EH (cell line): ENCODE measurements around the gene DNPEP.
A peak's percentile ranks its signal among the peaks of the same experiment; 100 is the strongest.

Source experiments
- DNase-seq: peaks from one replicate; pipeline ENCODE4 v3.0.0-alpha.2; 2015; ENCODE audit warnings: low read depth

The DNPEP gene

DNA sequence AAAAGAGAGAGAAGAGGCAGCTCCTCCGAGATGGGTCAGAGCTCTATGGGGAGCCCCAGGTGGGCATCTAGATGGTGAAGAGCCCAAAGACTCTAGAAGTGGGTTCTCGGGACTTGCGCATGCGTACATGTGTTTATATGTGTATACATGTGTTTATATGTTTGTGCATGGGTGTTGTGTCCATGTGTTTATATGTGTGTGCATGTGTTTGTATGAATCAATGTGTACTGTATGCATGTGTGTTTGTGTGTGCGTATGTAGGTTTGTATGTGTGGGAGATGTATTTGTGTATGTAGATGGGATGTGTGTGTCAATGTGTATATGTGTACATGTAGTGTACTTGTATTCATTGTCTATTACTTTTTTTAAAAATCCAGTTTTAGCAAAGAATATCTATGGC, 25.6 kb downstream of the DNPEP start:
- DNase-seq, result no peak

- no peak for DNase-seq
Measured at GRCh38 chr2:219358170-219359075, 29.3 kb downstream of the DNPEP start.

DNA sequence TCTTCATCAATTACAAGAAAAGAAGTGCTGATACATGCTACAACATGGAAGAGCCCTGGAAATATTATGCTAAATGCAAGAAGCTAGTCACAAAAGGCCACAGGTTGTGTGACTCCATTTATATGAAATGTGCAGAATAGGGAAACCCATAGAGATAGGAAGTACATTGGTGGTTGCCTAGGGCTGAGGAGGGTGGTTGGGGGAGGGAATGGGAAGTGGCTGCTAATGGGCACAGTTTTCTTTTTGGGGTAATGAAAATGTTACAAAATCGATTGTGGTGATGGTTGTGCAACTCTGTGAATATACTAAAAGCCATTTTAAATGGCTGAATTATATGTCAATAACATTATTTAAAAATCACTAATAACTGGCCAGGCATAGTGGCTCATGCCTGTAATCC, 30.9 kb downstream of the DNPEP start:
- DNase-seq, result no peak

GRCh38 chr2:219354582-219354981, 33.1 kb downstream of the DNPEP start:
- DNase-seq, result no peak

DNA sequence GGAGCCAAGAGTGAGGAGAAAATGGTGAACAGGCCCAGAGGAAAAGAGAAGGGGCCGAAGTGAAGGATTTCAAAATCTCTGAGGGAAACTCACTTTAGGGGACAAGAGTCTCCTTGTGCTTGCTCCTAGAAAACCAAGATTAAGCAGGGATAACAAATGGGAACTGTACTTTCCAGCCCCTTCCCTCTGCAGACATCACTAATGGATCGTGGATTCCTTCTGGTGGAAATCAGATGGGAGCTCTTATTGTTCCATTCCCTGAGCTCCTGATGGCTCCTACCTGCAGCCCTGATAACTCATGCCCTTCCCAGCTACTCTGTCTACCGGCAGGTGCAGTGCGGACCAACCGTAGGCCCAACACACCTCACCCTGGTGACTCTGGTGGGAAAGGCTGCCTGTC, 34.6 kb downstream of the DNPEP start:
- no peak for DNase-seq

GRCh38 chr2:219352448-219353023, 35.2 kb downstream of the DNPEP start:
- DNase-seq, result peak; percentile 72

DNA sequence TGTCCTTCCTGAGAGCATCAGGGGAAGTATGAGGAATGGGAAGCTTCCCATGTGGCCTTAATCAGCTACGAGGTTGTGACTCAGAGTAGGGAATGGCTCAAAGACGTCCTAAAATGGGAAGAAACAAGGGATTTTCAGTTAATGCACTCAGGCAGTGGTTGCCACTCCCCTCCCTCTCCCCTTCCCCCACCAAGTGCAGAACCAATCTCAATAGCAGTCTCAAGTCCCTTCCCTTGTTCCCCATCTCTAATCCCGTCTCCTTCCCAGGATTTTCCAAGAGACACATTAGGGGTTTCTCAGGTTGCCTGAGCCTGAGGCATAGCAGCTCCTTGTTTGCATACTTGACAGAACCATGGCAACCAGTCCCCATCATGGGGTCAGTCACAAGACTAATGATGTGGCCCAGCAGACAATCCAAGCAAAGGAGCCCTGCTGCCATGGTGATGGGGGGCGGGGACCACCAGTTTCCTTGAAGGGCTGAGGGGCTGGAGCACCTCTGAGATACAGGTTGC, 36.9 kb downstream of the DNPEP start:
- DNase-seq, result peak; percentile 92

- DNase-seq, result no peak
Measured at GRCh38 chr2:219350215-219350614, 37.5 kb downstream of the DNPEP start.

DNA sequence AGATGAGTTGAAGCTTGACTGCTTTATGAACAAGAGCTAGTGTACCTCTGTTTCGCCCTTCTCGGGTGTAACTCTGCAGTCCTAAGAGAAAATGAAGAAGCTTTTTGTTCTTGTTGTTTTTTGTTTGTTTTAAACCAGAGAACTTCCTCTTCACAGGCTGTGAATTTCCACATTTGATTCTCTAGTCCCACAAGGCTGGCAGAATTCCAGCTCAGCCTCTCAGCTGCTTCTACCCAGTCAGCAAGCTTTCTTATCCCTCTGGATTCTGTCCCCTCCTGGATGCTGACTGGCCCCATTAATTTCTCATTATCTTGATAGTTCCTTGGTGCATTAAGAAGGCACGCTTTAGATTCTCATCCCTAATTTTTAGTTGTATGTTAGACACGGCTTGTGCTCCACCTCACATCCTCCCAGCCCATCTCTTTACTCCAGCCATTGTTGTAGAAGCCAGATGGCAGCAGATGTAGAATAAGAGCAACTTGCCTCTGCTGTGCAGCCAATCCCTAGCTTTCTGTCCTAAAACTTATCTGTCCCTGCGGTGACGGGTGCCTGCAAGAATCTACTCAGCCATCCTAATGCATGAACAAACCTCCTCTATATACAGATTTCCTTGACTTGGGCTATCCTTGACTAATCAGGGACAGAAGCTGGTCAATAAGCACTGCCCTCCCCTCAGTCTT, 42.8 kb downstream of the DNPEP start:
- DNase-seq, result peak; percentile 51

DNA sequence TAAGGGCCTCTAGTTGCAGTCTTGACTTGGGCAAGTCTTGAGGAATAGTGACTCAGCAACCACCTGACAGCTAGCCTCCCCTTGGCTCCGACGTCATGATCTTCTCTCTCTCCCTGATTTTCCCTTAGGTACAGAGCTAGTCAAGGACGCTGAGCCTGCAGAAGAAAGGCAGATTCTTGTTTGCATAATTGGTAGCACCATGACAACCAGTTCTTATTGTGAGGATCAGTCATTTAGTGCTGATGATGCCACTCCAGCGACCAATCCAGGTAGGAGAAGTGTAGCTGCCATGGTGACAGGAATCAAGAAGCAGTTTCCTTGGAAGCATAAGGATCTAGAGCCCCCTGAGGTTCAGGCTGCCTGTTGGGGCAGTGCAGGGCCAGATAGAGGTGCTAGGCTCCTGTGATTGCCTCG, 52.3 kb downstream of the DNPEP start:
- no peak for DNase-seq

DNA sequence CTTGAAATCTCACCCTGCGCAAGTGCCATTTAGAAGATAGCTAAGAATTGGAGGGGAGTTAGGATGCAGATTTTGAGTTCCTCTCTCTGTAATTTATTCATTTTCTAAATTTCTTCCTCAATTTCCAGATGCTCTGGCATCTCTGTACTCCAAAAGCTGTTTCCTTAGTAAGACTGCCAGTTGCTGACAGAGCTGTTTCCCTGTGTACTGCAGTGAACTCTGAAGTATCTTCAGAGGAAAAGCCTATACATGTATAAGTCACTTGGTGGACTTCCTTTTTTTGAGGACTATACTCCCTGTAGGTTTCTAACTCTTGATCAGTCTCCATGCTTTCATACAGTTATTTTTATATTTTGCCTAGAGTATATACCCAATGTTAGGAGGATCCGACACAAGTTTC, 53.6 kb downstream of the DNPEP start:
- no peak for DNase-seq

DNA sequence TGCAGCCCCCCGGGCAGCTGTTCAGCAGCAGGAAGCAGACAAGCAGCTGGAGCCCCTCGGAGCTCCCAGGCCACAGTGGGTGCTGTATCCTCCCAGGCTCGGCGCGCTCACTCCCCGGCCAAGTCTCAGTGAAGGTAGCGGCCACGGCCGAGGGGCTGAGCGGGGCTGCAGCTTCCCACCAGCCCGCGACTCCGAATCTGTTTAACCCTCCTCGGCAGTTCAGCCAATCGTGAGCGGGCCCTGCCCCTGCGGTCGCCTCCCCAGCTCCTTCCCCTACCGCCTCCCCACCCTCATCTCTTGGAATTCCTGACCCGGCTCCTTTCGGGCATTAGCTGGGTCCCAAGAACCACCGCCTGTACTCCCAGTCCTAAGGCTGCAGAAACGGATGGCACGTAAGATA, 55.2 kb downstream of the DNPEP start, which contains the start of gene RESP18:
Gene RESP18 (minus strand): TSS at position 203 of the 400 bp plus-strand sequence.
- no peak for DNase-seq

DNA sequence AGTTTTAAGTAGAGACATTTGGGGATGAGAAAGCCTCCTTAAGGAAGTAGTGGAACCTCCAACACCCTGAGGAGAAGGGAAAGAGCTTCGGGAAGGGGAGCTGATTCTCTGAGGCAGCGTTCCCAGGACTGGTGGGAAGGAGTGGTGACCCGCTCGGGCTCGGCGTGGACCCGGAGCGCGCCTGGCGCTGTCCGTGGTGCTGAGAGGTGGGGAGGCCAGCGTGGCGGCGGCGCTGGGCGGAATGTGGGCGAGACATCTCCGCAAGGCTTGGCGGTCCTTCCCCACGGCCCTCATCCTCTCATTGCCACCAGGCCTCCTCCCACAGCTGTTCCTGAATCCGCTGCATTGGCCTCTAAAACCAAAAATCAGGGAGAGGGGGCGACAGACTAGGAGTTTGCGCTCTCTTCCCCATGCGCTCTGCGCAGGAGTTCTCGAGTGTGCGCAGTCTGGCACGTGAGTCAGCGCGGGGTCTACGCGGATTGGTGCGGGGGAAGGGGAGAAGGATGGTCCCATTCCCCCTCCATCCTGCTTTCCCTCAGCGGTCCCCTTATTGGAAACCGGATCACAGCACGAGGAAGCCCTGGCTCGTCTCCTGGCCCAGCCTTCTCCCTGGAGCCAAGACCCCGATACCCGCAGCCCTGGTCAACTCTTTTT, 56.0 kb downstream of the DNPEP start:
- DNase-seq, result peak; percentile 51

GRCh38 chr2:219327719-219328118, 60.0 kb downstream of the DNPEP start:
- DNase-seq, result no peak

DNA sequence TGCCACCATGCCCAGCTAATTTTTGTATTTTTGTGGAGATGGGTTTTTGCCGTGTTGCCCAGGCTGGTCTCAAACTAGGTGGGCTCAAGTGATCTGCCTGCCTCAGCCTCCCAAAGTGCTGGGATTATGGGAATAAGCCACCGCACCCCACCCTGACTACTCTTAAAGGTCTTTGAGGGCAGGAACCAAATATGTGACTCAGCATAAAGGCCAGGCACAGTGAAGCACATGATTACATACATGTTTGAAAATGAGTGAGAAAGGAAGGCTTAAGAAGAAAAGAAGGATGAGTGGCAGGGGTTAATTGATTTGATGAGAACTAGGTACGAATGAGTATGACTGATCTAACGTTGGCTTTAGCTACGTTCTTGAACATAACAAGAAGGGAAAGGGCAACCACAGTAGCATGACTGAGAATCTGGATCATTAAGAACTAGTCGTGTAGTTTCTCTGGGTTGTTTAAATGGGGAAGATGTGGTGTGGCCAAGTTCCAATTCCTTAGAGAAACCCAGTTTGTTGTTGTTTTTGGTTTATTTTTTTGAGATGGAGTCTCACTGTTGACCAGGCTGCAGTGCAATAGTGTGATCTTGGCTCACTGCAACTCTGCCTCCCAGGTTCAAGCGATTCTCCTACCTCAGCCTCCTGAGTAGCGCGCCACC, 61.9 kb downstream of the DNPEP start:
- DNase-seq, result no peak

GRCh38 chr2:219325136-219325535, 62.6 kb downstream of the DNPEP start:
- no peak for DNase-seq

- DNase-seq, result no peak
Measured at GRCh38 chr2:219323434-219323833, 64.3 kb downstream of the DNPEP start.
